GM19025 (cell line): ENCODE results near the gene ARHGEF10L.

Experiments
- ATAC-seq: cut with Tn5 transposase; IDR thresholded peaks from one replicate; pipeline ENCODE4 v1.9.1; 2021; ENCODE audit warnings: mild to moderate bottlenecking, low read depth, moderate library complexity; ENCODE audit not compliant: unreplicated experiment

ARHGEF10L gene

GRCh38 chr1:17669866-17670451, 130.5 kb downstream of the ARHGEF10L start:
- ATAC-seq, result no peak

GRCh38 chr1:17670587-17671313, 131.3 kb downstream of the ARHGEF10L start:
- ATAC-seq, result no peak

- no peak for ATAC-seq
Observed at GRCh38 chr1:17671314-17671705, 131.8 kb downstream of the ARHGEF10L start.

GRCh38 chr1:17671741-17672140, 132.2 kb downstream of the ARHGEF10L start:
- no peak for ATAC-seq

- ATAC-seq, result no peak
Observed at GRCh38 chr1:17672226-17672625, 132.7 kb downstream of the ARHGEF10L start.

GRCh38 chr1:17673329-17674072, 134.0 kb downstream of the ARHGEF10L start:
- no peak for ATAC-seq

- no peak for ATAC-seq
Observed at GRCh38 chr1:17674726-17675500, 135.4 kb downstream of the ARHGEF10L start.

GRCh38 chr1:17675744-17676143, 136.2 kb downstream of the ARHGEF10L start:
- ATAC-seq, result no peak

GRCh38 chr1:17676387-17677060, 137.0 kb downstream of the ARHGEF10L start:
- ATAC-seq, result no peak

GRCh38 chr1:17678011-17678410, 138.5 kb downstream of the ARHGEF10L start:
- ATAC-seq, result no peak

- ATAC-seq, result no peak
Observed at GRCh38 chr1:17679856-17680255, 140.4 kb downstream of the ARHGEF10L start.

- ATAC-seq, result no peak
Observed at GRCh38 chr1:17680308-17680707, 140.8 kb downstream of the ARHGEF10L start.

- ATAC-seq, result no peak
Observed at GRCh38 chr1:17682400-17682799, 142.9 kb downstream of the ARHGEF10L start.

- ATAC-seq, result no peak
Observed at GRCh38 chr1:17683598-17683997, 144.1 kb downstream of the ARHGEF10L start.

GRCh38 chr1:17684810-17685209, 145.3 kb downstream of the ARHGEF10L start:
- no peak for ATAC-seq

GRCh38 chr1:17686258-17686657, 146.8 kb downstream of the ARHGEF10L start:
- ATAC-seq, result no peak

GRCh38 chr1:17687145-17687544, 147.6 kb downstream of the ARHGEF10L start:
- no peak for ATAC-seq

GRCh38 chr1:17688217-17688810, 148.8 kb downstream of the ARHGEF10L start:
- ATAC-seq, result no peak

GRCh38 chr1:17689011-17689410, 149.5 kb downstream of the ARHGEF10L start:
- no peak for ATAC-seq
